NCI-H1436 treated with DMSO at 0.1 percent for 48 hours (cell line): ENCODE results near the gene PAGE1.
A peak's percentile ranks its signal among the peaks of the same experiment; 100 is the strongest.
"Not testable (repeated sequence)": the region's sequence is repeated elsewhere in the genome, so short reads cannot be mapped to it uniquely, and the experiment has no call there.

Experiments
- DNase-seq: peaks from one replicate; lab custom pipeline; 2025; lab: John Stamatoyannopoulos, UW

The PAGE1 gene, protein sequence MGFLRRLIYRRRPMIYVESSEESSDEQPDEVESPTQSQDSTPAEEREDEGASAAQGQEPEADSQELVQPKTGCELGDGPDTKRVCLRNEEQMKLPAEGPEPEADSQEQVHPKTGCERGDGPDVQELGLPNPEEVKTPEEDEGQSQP

GRCh38 chrX:49695276-49696180 is at the start of gene PAGE1:
TSS of gene PAGE1 (minus strand) at chrX:49695984. CDS start at chrX:49694770, 1,214 bp downstream.
- no peak for DNase-seq

DNA sequence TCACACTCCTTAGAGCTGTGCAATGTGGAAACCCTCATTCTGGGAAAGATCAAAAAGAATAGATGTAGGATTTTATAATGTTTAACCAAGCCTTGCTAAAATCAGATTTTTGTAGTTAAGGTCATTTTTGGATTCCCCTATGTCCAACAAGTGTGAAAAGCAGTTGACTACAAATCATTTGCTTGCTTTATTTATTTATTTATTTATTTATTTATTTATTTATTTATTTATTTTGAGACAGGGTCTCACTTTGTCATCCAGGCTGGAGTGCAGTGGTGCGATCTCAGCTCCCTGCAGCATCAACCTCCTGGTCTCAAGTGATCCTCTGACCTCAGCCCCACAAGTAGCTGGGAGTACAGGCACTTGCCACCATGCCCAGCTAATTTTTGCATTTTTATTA is 45.7 kb upstream of the PAGE1 start:
- DNase-seq = not testable (repeated sequence)

- DNase-seq = no peak
These were observed 32.1 kb upstream of the PAGE1 start for GRCh38 chrX:49727847-49728246.

DNA sequence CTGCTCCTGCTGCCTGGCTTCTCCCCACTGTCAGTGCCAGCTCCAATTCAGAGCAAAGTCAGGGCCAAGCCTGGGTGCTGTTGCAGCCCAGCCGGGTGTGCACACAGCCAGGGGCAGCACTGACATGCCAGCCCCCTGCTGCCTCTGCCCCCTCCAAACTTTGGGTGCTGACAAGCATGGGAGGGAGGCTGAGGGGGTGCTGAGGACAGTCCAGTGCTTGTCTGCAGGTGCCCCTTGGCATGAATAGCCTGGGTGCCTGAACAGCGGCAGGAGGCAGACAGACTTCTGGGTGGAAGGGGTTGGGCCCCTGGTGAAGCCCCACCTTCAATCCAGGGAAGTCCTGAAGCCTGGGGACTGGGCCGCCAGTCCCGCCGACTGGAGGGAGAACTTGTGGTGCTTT is 31.2 kb upstream of the PAGE1 start:
- DNase-seq = no peak

DNA sequence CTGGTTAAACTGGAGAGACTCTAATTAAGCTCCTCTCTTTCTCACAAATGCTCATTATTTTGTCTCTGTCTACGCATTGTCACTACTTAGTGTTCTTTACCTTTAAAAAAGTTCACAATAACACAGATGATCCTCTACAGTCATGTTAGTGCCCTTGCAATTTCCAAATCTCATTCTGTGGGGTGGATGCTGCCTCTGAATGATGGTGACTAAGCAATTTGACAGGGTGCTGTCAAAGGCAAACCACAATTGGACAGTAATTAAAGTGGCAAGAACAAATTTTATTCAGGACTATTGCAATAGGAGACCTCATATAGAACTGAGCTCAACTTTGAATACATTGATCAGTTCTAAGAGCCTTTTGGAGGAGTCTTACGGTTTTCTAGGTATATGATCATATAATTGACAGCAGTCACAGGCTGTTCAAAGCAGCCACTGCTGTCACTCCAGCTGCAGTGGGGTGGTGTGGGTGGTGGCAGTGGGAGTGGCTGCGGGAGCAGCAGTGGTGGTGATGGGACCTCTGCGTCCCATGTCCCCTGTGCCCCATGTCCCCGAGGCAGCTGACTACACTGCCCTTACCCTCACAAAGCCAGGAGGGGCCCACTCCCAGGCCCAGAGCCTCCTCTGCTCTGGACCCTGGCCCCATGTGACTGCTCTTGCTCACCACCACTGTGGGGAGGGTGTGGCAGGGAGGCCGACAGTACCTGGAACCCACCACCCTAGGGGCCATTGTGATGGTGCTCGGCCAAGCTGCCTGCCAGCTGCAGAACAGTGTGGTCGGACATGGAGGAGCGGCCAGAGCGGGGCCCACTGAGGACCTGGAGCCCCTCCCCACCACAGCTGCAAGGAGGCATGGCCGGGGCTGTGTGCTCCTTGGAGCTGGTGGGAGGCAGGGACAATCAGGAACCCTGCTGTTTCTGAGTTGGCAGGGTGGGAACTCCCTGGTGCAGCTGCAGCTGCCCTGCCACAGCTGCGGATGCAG is 30.4 kb upstream of the PAGE1 start:
- DNase-seq = no peak

DNA sequence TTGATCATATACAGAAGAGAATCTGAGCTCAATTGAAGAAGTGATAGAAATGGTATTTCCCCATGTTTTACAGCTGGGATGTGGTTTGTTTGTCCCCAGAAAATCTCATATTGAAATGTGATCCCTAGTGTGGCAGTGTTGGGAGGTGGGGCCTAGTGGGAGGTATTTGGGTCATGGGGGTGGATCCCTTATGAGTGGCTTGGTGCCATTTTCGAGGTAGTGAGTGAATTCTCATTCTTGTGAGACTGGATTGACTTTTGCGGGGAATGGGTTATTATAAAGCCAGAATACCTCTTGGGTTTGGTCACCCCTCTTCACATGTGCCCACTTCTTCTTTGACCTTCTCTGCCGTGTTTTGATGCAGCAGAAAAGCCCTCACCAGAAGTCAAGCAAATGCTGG is 29.6 kb upstream of the PAGE1 start:
- no peak for DNase-seq

DNA sequence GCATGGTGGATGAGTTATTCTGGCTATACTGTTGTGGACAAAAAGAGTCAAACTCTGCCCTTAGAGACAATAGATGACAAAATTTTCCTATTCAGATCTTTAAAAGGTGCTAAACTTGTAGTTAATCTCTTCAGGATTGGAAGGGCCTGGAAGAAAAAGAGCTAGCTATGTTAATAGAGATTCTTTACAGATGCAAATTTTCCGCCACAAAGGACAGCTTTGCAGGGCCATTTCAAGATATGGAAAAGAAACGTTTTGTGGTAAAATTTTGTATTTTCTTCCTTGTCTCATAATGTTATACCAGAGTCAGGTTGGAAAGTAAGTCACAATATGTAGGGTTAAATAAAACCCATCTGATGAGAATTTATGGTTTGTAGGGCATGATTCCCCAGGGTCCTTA is 24.3 kb upstream of the PAGE1 start:
- not testable (repeated sequence) for DNase-seq

DNA sequence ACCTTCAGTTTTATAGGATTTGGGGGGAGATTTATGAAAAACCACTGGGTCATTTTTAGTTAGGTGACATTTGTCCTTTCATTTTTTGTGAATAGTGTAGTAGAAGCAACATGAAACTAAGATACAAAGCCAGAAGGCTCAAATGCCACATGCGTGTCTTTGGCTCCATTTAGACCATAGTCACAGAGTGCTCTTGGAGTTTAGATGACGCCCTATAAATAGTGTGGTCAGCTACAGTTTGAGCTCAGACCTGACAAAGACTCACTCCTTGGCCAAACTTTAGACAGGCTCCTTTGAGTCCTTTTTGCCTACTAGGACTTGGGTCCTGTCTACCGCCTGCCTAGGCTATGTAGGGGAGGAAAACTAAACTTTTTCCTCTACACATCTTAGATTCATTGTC is 16.8 kb upstream of the PAGE1 start:
- DNase-seq = no peak

DNA sequence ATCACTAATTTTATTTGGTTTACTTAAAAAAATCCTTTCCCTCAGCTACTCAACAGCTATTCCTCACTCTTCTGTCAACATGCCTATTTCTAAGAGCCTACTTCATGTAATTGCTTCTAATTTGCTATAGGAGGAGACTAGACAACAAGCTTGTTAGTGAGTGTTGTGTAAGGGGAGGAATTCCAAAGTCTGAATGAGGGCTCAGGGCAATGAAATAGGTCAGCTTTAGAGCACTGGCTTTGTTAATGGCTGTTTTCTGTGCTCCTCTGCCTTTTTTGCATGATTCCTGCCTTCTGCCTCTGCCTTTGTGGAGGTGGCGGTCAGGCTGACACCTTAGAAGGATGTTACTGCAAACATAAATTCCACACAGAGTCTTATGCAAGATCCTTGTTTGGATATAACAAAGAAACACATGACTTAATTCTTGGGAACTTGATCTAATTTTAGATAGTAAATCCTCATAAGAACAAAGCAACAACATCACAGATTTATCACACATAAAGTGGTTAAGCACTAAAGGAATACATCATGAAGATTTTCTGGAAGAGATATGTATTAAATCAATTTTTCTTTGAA is 15.0 kb upstream of the PAGE1 start:
- DNase-seq = peak; percentile 0

GRCh38 chrX:49704691-49705404 is 9.1 kb upstream of the PAGE1 start:
- no peak for DNase-seq

GRCh38 chrX:49701933-49702332 is 6.1 kb upstream of the PAGE1 start:
- no peak for DNase-seq

DNA sequence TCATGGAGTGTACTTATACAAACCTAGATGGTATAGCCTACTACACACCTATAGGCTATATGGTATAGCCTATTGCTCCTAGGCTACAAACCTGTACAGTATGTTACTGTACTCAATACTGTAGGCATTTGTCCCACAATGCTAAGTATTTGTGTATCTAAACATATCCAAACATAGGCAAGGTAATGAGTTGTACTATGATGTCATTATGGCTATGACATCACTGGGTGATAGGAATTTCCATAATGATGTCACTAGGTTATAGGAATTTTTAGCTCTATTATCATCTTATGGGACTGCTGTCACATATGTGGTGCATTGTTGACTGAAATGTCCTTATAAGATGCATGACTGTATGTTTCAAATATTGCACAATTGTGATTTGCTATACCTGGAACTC is 5.5 kb upstream of the PAGE1 start:
- DNase-seq = no peak

DNA sequence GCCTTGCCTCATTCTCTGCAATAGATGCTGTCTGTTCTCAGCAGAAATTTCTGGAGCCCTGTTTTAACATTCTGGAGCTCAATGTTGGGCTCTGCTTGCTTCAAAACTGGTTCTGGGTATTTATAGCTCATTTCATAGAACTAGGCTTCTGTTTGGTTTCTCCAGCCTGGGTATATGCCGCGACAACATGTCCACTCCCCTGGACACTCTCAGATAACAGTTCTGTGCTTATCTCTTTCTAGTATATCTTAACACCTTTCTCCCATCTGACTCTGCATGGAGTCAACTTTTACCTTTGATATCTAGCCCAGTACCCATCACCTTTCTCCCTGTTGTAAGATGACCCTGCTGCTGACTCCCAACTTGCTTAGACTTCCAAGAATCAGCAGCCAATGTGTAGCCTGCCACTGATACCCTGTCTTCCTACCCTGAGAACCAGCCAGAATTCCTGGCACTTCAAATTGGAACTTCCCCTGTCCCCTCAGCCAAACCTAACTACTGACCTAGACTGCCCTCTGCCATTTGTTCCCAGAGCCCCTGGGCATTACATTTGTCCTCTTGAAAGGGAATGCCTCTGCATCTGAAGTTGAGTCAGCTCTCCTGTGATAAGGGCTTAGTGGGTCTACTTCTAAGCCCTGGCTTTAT is 20.6 kb downstream of the PAGE1 start:
- DNase-seq = no peak

GRCh38 chrX:49673394-49673793 is 22.4 kb downstream of the PAGE1 start:
- DNase-seq = no peak

DNA sequence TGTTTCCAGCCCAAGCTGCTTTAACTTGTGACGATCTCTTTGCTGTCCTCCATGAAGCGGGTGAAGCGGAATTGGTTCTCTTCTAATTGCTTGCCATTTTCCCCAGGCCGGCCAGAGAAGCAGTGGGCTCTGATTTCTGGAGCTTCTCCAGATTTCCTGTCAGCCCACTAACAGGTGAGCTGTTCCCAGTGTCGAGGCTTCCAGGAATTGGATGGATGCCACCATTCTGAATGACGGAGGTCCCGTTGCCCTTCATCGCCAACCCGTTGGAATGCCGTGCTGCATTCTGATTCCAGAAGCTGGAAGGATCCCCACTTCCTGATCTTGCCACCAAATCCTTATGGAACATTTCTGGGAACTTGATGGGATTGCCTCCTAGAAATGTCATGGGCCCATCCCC is 31.0 kb downstream of the PAGE1 start:
- no peak for DNase-seq

DNA sequence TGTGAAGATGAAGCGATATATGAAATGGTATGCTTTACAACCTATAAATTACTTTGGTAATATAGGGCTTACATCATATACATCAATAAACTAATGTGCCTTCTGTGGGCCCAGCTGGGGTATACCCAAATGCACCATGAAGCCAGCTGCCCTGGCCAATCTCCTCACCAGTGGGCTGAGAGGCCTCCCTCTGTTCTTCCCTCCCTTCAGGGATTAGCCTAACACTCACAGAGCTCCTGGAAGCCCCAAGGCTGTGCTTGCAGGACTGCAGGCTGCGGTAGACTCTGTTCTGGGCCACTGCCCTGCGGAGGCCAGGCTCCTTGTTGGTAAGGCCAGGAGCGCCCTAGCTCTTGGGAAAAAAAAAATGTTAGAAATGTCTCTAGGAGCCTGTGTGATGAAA is 33.9 kb downstream of the PAGE1 start:
- DNase-seq = no peak

GRCh38 chrX:49659771-49660170 is 36.0 kb downstream of the PAGE1 start:
- DNase-seq = no peak

GRCh38 chrX:49656533-49656932 is 39.3 kb downstream of the PAGE1 start:
- DNase-seq = no peak

GRCh38 chrX:49644991-49645637 is 50.7 kb downstream of the PAGE1 start:
- no peak for DNase-seq
